Activated T-helper 1 cell treated with anti-CD3 and anti-CD28 coated beads, Interleukin-12 subunit alpha, Interleukin-12 subunit beta, Interleukin-2, Interleukin-4 antibody, amounts not matched to agents 30 ng/mL and 10 ng/mL and 1 ng/mL, durations not matched to agents 14 hours and 24 hours and 36 hours (primary cell): Measurements from ENCODE around the gene TEX52. TPM values are rescaled to one million over a fixed set of nuclear protein-coding genes. Genes with fewer than 3 reads are reported as not detected.

ENCODE experiments used
- total RNA-seq: library from RNA; stranded (reverse); gene quantifications from 2 replicates; pipeline ENCODE4 v1.2.3, GENCODE V29; 2022

TEX52 gene
- total RNA-seq, 1 donor from 2014 or later = not detected

Other genes starting within 250 kb of the TEX52 start
- 247 and 269 TPM in 2 replicates for gene FKBP4, start 62.1 kb downstream of the TEX52 start, total RNA-seq
- gene ITFG2, start 44.4 kb downstream of the TEX52 start, total RNA-seq = 35.1 and 42.2 TPM in 2 replicates
- gene NRIP2, start 22.0 kb downstream of the TEX52 start, total RNA-seq = not detected in 2 replicates
- gene FOXM1, start 20.1 kb upstream of the TEX52 start, total RNA-seq = 72.6 and 75.9 TPM in 2 replicates
- 43.3 and 48.1 TPM in 2 replicates for gene RHNO1, start 20.2 kb upstream of the TEX52 start, total RNA-seq
- 7.9 and 8.6 TPM in 2 replicates for gene TULP3, start 33.9 kb upstream of the TEX52 start, total RNA-seq
- 11.5 and 12.1 TPM in 2 replicates for gene TEAD4, start 102.4 kb upstream of the TEX52 start, total RNA-seq
- gene TSPAN9, start 220.3 kb upstream of the TEX52 start, total RNA-seq = 0.44 and 0.47 TPM in 2 replicates